NOMO-1 (cell line): ENCODE results near the gene DOCK8.

Source experiments
- DNase-seq, 2 experiments: peaks; one replicate each; lab custom pipeline; 2025; ENCODE audit not compliant: unreplicated experiment in 2 of 2; lab: John Stamatoyannopoulos, UW

DOCK8 gene

GRCh38 chr9:487429-487828 is 272.8 kb downstream of the DOCK8 start:
- DNase-seq: no peak

- DNase-seq: no peak
These were observed 273.8 kb downstream of the DOCK8 start for GRCh38 chr9:488448-488847.

GRCh38 chr9:489198-490197 is 274.8 kb downstream of the DOCK8 start:
- DNase-seq: peak in 1 of 2 experiments; percentile 4

- DNase-seq: no peak
These were observed 280.1 kb downstream of the DOCK8 start for GRCh38 chr9:494764-495163.

GRCh38 chr9:495739-496138 is 281.1 kb downstream of the DOCK8 start:
- DNase-seq: no peak

GRCh38 chr9:503326-503725 is 288.7 kb downstream of the DOCK8 start:
- DNase-seq: no peak

GRCh38 chr9:503881-504852 is 289.5 kb downstream of the DOCK8 start, which contains the start of gene KANK1:
Gene KANK1, plus strand, starts transcription at chr9:504695.
- peak; percentile 34 to 49 for DNase-seq

GRCh38 chr9:504921-505740 is 290.5 kb downstream of the DOCK8 start:
- no peak for DNase-seq

GRCh38 chr9:505741-506059 is 291.0 kb downstream of the DOCK8 start:
- no peak for DNase-seq

GRCh38 chr9:506281-506680 is 291.6 kb downstream of the DOCK8 start:
- no peak for DNase-seq

GRCh38 chr9:511861-512260 is 297.2 kb downstream of the DOCK8 start:
- DNase-seq: no peak

- DNase-seq: no peak
These were observed 298.0 kb downstream of the DOCK8 start for GRCh38 chr9:512555-513272.
